T-cell (primary cell): ENCODE measurements around the gene CHCHD5. TPM values are rescaled to one million over a fixed set of nuclear protein-coding genes. Genes with fewer than 3 reads are reported as not detected.

ENCODE experiments used
- ATAC-seq, 4 experiments: fragments of 200-7000 bp in 3 of 4; fragments of 150-1000 bp in 1 of 4; cut with Tn5 transposase; replicated peaks in 1 of 4; 1 replicate in 3 of 4; 2 replicates in 1 of 4; pipeline ENCODE4 v1.10.0; 2021; ENCODE audit warnings: moderate library complexity in 3 of 4, mild to moderate bottlenecking in 2 of 4, moderate number of reproducible peaks in 1 of 4
- CTCF ChIA-PET, 2 donors: fragments of 300-600 bp; sonication (Branson Sonifier 250); formaldehyde crosslinking; loops; one replicate each; lab custom pipeline; 2022; ENCODE audit warnings: antibody characterized with exemption in 2 of 2; lab: Charles Lee
- POLR2A ChIA-PET, 2 donors: fragments of 300-600 bp; sonication (Branson Sonifier 250); formaldehyde crosslinking; loops; one replicate each; lab custom pipeline; 2022; ENCODE audit warnings: antibody characterized with exemption in 2 of 2; lab: Charles Lee
- DNase-seq, 35 experiments: peaks; one replicate each; pipeline versions ENCODE4 v3.0.0 to v3.0.0-alpha.2; 2013 to 2023
- H3K27ac ChIP-seq: one replicate; pipeline ENCODE4 v1.5.1; 2013; ENCODE audit warnings: low read length
- H3K27me3 ChIP-seq, 2 experiments: replicated peaks in 1 of 2; 1 replicate in 1 of 2; 2 replicates in 1 of 2; pipeline versions ENCODE4 v1.6.1 to v1.7.0; 2013; ENCODE audit warnings: low read length in 1 of 2, mixed read lengths in 1 of 2; ENCODE audit not compliant: control insufficient read depth in 2 of 2, insufficient read depth in 2 of 2; ENCODE audit errors: extremely low read depth in 1 of 2
- H3K36me3 ChIP-seq, 2 donors: 1 replicate in 1 of 2; 2 replicates in 1 of 2; pipeline versions ENCODE4 v1.6.1 to v1.7.0; 2013; ENCODE audit warnings: low read length in 1 of 2; ENCODE audit not compliant: control insufficient read depth in 2 of 2, insufficient read depth in 1 of 2; ENCODE audit errors: extremely low read depth in 1 of 2
- H3K4me1 ChIP-seq, 2 experiments: 1 replicate in 1 of 2; 2 replicates in 1 of 2; pipeline versions ENCODE4 v1.6.1 to v1.7.0; 2013; ENCODE audit warnings: low read length in 2 of 2, mixed read lengths in 1 of 2; ENCODE audit not compliant: insufficient read depth in 2 of 2, control insufficient read depth in 1 of 2; ENCODE audit errors: extremely low read depth in 1 of 2
- H3K4me3 ChIP-seq, 2 donors: 1 replicate in 1 of 2; 2 replicates in 1 of 2; pipeline versions ENCODE4 v1.5.1 to v1.7.0; 2013; ENCODE audit warnings: mild to moderate bottlenecking in 2 of 2, low read length in 1 of 2, moderate library complexity in 1 of 2; ENCODE audit not compliant: control insufficient read depth in 1 of 2; ENCODE audit errors: extremely low read depth in 1 of 2
- H3K9me3 ChIP-seq: 2 replicates; pipeline ENCODE4 v1.7.0; 2013
- H3K27ac Mint-ChIP-seq, 2 donors: one replicate each; pipeline ENCODE4 v1.8.0; 2020 to 2021; ENCODE audit warnings: mild to moderate bottlenecking in 2 of 2, mixed read lengths in 2 of 2
- H3K27me3 Mint-ChIP-seq, 2 donors: one replicate each; pipeline ENCODE4 v1.8.0; 2021 to 2022; ENCODE audit warnings: mixed read lengths in 2 of 2
- H3K36me3 Mint-ChIP-seq: one replicate; pipeline ENCODE4 v1.8.0; 2021; ENCODE audit warnings: mixed read lengths
- H3K4me1 Mint-ChIP-seq, 3 donors: one replicate each; pipeline ENCODE4 v1.8.0; 2020 to 2022; ENCODE audit warnings: mixed read lengths in 3 of 3, mild to moderate bottlenecking in 1 of 3
- H3K4me3 Mint-ChIP-seq, 3 donors: one replicate each; pipeline ENCODE4 v1.8.0; 2020 to 2022; ENCODE audit warnings: mild to moderate bottlenecking in 3 of 3, mixed read lengths in 3 of 3, moderate library complexity in 3 of 3
- H3K9me3 Mint-ChIP-seq, 3 donors: one replicate each; pipeline ENCODE4 v1.8.0; 2020 to 2022; ENCODE audit warnings: mixed read lengths in 3 of 3
- WGBS: methylation state at CpG from one replicate; pipeline ENCODE4 v1.1.5; 2013; ENCODE audit warnings: missing lambda C conversion rate; ENCODE audit not compliant: insufficient coverage; 5-methylcytosine and 5-hydroxymethylcytosine counted together
- total RNA-seq, 35 experiments: library from RNA in 6 of 35; stranded (reverse) in 6 of 35; fragments of 120-200 nt in 1 of 35; gene quantifications; one replicate each; pipeline versions ENCODE4 v1.2.1 to v1.2.4 and lab custom pipeline; 2013 to 2026

Gene CHCHD5
- total RNA-seq, 5 donors from 2014 or later (not counting 1 experiment from before 2014, with no cell fraction given) = 16.4 to 30.1 (median 24.7) TPM

- H3K4me3 ChIP-seq = no peak overlapping the region
- H3K9me3 ChIP-seq = no peaks in the 10 kb centered on the region
- Mint-ChIP-seq H3K36me3 (no peaks in the 10 kb centered on the region), H3K27me3 (no peaks in the 10 kb centered on the region), H3K4me1 (peaks cover 52 to 67% (median 57%) of the 10 kb centered on the region in 3 donors), H3K9me3 (no peaks in the 10 kb centered on the region), H3K27ac (peak overlapping the region; percentile 87 to 96), H3K4me3 (no peak overlapping the region)
- H3K36me3 ChIP-seq = no peaks in the 10 kb centered on the region
- H3K27me3 ChIP-seq = no peaks in the 10 kb centered on the region
- H3K4me1 ChIP-seq = peaks cover 26 to 66% of the 10 kb centered on the region in 2 experiments
- 76% methylated on average over 3 of the region's 7 CpGs for WGBS
- CTCF ChIA-PET = interaction anchor here (0.6 to 5.2 kb wide), 16 partner anchors 9 to 103 kb away, joined by 3 to 40 read pairs (median 4); partner anchors contain the start of gene SLC20A1 (in 1 of the 2)
- ATAC-seq (no peak), DNase-seq (no peak)
- POLR2A ChIA-PET = interaction anchor here in 1 of 2 donors (0.7 kb wide), 1 partner anchor 19 kb away, joined by 3 read pairs; no protein-coding TSS in a partner anchor
- peak overlapping the region; percentile 56 for H3K27ac ChIP-seq
These were observed 41.2 kb downstream of the CHCHD5 start for GRCh38 chr2:112625474-112626114.

GRCh38 chr2:112626604-112627059 lies 42.2 kb downstream of the CHCHD5 start:
- no peaks in the 10 kb centered on the region for H3K27me3 ChIP-seq
- ChIA-PET POLR2A (no interaction called here), CTCF (interaction anchor here (0.6 to 5.2 kb wide), 15 partner anchors 8 to 342 kb away, joined by 3 to 40 read pairs (median 4); partner anchors contain the start of gene SLC20A1 (in 1 of the 2))
- peak overlapping the region; percentile 8 for H3K27ac ChIP-seq
- peaks cover 32 to 74% of the 10 kb centered on the region in 2 experiments for H3K4me1 ChIP-seq
- DNase-seq (peak in 34 of 35 experiments; percentile 32 to 79 (median 54)), ATAC-seq (peak; percentile 43 to 57 (median 53))
- Mint-ChIP-seq H3K4me3 (peak overlapping the region; percentile 62 to 69 (median 62)), H3K36me3 (no peaks in the 10 kb centered on the region), H3K27me3 (no peaks in the 10 kb centered on the region), H3K27ac (peak overlapping the region; percentile 87 to 96), H3K4me1 (peaks cover 62 to 78% (median 68%) of the 10 kb centered on the region in 3 donors), H3K9me3 (no peaks in the 10 kb centered on the region)
- WGBS = 0% methylated on average over 2 of the region's 7 CpGs
- peak overlapping the region; percentile 1 to 44 for H3K4me3 ChIP-seq
- no peaks in the 10 kb centered on the region for H3K36me3 ChIP-seq
- no peaks in the 10 kb centered on the region for H3K9me3 ChIP-seq

GRCh38 chr2:112627060-112628040 lies 42.9 kb downstream of the CHCHD5 start:
- DNase-seq (peak in 5 of 35 experiments; percentile 12 to 56 (median 13)), ATAC-seq (peak in 3 of 4 experiments; percentile 17 to 38 (median 21))
- H3K27me3 ChIP-seq = no peaks in the 10 kb centered on the region
- H3K9me3 Mint-ChIP-seq = no peaks in the 10 kb centered on the region
- peak overlapping the region; percentile 62 to 69 (median 62) for H3K4me3 Mint-ChIP-seq
- POLR2A ChIA-PET = no interaction called here
- no peaks in the 10 kb centered on the region for H3K9me3 ChIP-seq
- H3K27ac ChIP-seq = peak overlapping the region; percentile 8
- H3K4me1 Mint-ChIP-seq = peaks cover 69 to 85% (median 74%) of the 10 kb centered on the region in 3 donors
- H3K36me3 Mint-ChIP-seq = no peaks in the 10 kb centered on the region
- no peaks in the 10 kb centered on the region for H3K27me3 Mint-ChIP-seq
- no peaks in the 10 kb centered on the region for H3K36me3 ChIP-seq
- H3K4me1 ChIP-seq = peaks cover 39 to 81% of the 10 kb centered on the region in 2 experiments
- H3K4me3 ChIP-seq = peak overlapping the region in 1 of 2 donors; percentile 44
- WGBS = 86% methylated on average over 4 of the region's 10 CpGs
- CTCF ChIA-PET = interaction anchor here (0.6 to 5.2 kb wide), 12 partner anchors 13 to 101 kb away, joined by 3 to 40 read pairs (median 6); partner anchors contain the start of gene SLC20A1 (in 1 of the 2)
- H3K27ac Mint-ChIP-seq = peak overlapping the region; percentile 87 to 96

GRCh38 chr2:112629224-112629623 lies 44.8 kb downstream of the CHCHD5 start:
- no peak for DNase-seq
- CTCF ChIA-PET = interaction anchor here (0.6 to 4.0 kb wide), 3 partner anchors 17 to 66 kb away, joined by 3 to 26 read pairs (median 4); partner anchors contain the start of gene SLC20A1 (in 1 of the 2)
- ATAC-seq = no peak
- POLR2A ChIA-PET = no interaction called here
- Histone ChIP-seq H3K9me3 (no peaks in the 10 kb centered on the region), H3K4me3 (no peak overlapping the region), H3K27me3 (no peaks in the 10 kb centered on the region), H3K4me1 (peaks cover 51 to 95% of the 10 kb centered on the region in 2 experiments), H3K27ac (peak overlapping the region; percentile 3), H3K36me3 (no peaks in the 10 kb centered on the region)
- Mint-ChIP-seq H3K4me1 (peaks cover 79 to 97% (median 82%) of the 10 kb centered on the region in 3 donors), H3K36me3 (no peaks in the 10 kb centered on the region), H3K27me3 (no peaks in the 10 kb centered on the region), H3K4me3 (peak overlapping the region in 1 of 3 donors; percentile 77), H3K27ac (peak overlapping the region; percentile 66 to 93), H3K9me3 (no peaks in the 10 kb centered on the region)
- WGBS = 98% methylated on average over 5 of the region's 6 CpGs

GRCh38 chr2:112629823-112630222 lies 45.4 kb downstream of the CHCHD5 start:
- Histone ChIP-seq H3K4me3 (peak overlapping the region in 1 of 2 donors; percentile 38), H3K36me3 (no peaks in the 10 kb centered on the region), H3K27me3 (no peaks in the 10 kb centered on the region), H3K4me1 (peaks cover 50 to 95% of the 10 kb centered on the region in 2 experiments), H3K9me3 (no peaks in the 10 kb centered on the region), H3K27ac (peak overlapping the region; percentile 78)
- Mint-ChIP-seq H3K4me3 (peak overlapping the region in 2 of 3 donors; percentile 13 to 77), H3K4me1 (peaks cover 79 to 97% (median 82%) of the 10 kb centered on the region in 3 donors), H3K27ac (peak overlapping the region; percentile 93), H3K9me3 (no peaks in the 10 kb centered on the region), H3K36me3 (no peaks in the 10 kb centered on the region), H3K27me3 (no peaks in the 10 kb centered on the region)
- POLR2A ChIA-PET = interaction anchor here in 1 of 2 donors (0.6 to 1.1 kb wide), 3 partner anchors 17 to 50 kb away, joined by 3 to 4 read pairs (median 3); no protein-coding TSS in a partner anchor
- CTCF ChIA-PET = interaction anchor here (0.6 to 4.0 kb wide), 4 partner anchors 17 to 482 kb away, joined by 3 to 26 read pairs (median 4); partner anchors contain the start of gene SLC20A1 (in 1 of the 2)
- no peak for ATAC-seq
- 100% methylated on average over 1 of the region's 8 CpGs for WGBS
- no peak for DNase-seq
